Neural progenitor cell (in vitro differentiated cells): ENCODE data around the gene OOSP2.

Experiments used
- EZH2phosphoT487 ChIP-seq: fragments of 200-600 bp; sonication (generic); IDR thresholded peaks from 2 replicates; pipeline ENCODE4 v1.6.1; 2017; ENCODE audit warnings: antibody characterized with exemption
- TF ChIP-seq, protein P1 (sequence below): fragments of 200-600 bp; sonication (generic); IDR thresholded peaks from 2 replicates; pipeline ENCODE4 v1.5.1; 2017; ENCODE audit warnings: antibody characterized with exemption, mild to moderate bottlenecking

DNA sequence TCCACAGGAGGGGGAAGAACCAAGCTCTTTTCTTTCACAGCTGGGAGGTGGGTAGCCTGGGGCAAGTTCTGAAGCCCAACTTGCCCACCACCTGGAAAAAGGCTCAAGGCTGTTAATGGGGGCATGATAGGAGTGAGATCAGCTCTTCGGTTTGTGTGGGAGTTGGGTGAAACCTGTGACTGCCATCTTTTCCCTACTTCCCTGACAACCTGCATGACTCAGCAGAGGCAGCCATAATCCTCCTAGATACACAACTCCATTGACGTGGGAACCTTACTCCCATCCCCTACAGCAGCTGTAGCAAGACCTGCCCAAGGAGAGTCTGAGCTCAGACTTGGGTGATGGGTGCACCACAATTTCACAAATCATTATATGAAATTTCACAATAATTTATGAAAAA, 36.5 kb upstream of the OOSP2 start:
- TF ChIP-seq, protein P1, sequence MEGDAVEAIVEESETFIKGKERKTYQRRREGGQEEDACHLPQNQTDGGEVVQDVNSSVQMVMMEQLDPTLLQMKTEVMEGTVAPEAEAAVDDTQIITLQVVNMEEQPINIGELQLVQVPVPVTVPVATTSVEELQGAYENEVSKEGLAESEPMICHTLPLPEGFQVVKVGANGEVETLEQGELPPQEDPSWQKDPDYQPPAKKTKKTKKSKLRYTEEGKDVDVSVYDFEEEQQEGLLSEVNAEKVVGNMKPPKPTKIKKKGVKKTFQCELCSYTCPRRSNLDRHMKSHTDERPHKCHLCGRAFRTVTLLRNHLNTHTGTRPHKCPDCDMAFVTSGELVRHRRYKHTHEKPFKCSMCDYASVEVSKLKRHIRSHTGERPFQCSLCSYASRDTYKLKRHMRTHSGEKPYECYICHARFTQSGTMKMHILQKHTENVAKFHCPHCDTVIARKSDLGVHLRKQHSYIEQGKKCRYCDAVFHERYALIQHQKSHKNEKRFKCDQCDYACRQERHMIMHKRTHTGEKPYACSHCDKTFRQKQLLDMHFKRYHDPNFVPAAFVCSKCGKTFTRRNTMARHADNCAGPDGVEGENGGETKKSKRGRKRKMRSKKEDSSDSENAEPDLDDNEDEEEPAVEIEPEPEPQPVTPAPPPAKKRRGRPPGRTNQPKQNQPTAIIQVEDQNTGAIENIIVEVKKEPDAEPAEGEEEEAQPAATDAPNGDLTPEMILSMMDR, result no peak
- TF ChIP-seq EZH2phosphoT487, result no peak
